Panc1 (cell line): ENCODE results near the gene OR51D1. TPM values are rescaled to one million over a fixed set of nuclear protein-coding genes. Genes with fewer than 3 reads are reported as not detected.
A peak's percentile ranks its signal among the peaks of the same experiment; 100 is the strongest.

Experiments used
- ATAC-seq: fragments of 200-7000 bp; cut with Tn5 transposase; 2 replicates; pipeline ENCODE4 v1.9.1; 2020; ENCODE audit warnings: mild to moderate bottlenecking, moderate library complexity
- BruUV-seq: library from RNA; stranded (reverse); fragments of 400-500 nt; replicated peaks from 2 replicates; lab custom pipeline; 2021; lab: Mats Ljungman, UMichigan
- CTCF ChIA-PET: fragments of 300-600 bp; sonication (Branson Sonifier 250); formaldehyde crosslinking; loops from one replicate; lab custom pipeline; 2022; ENCODE audit warnings: antibody characterized with exemption; lab: Charles Lee
- POLR2A ChIA-PET: fragments of 300-600 bp; sonication (Branson Sonifier 250); formaldehyde crosslinking; loops from one replicate; lab custom pipeline; 2022; ENCODE audit warnings: antibody characterized with exemption; lab: Charles Lee
- DNase-seq: peaks from one replicate; pipeline ENCODE4 v3.0.0-alpha.2; 2010; ENCODE audit warnings: low read depth, low spot score
- H3K27ac ChIP-seq: 2 replicates; pipeline ENCODE4 v1.5.1; 2011; ENCODE audit warnings: mild to moderate bottlenecking, low read length, inconsistent platforms
- H3K27me3 ChIP-seq: fragments of 200-500 bp; sonication (Bioruptor generic); 2 replicates; pipeline ENCODE4 v1.6.0; 2014; ENCODE audit warnings: low read length, inconsistent platforms; ENCODE audit not compliant: control insufficient read depth, insufficient read depth
- H3K36me3 ChIP-seq: fragments of 200-500 bp; sonication (Bioruptor generic); 2 replicates; pipeline ENCODE4 v1.5.1; 2014; ENCODE audit warnings: inconsistent platforms, mild to moderate bottlenecking, low read length, moderate library complexity; ENCODE audit not compliant: control insufficient read depth, insufficient read depth
- H3K4me1 ChIP-seq: 2 replicates; pipeline ENCODE4 v1.5.1; 2011; ENCODE audit warnings: inconsistent platforms, mild to moderate bottlenecking, low read length, moderate library complexity; ENCODE audit not compliant: control insufficient read depth, insufficient read depth
- H3K4me3 ChIP-seq, 2 experiments: 2 replicates each; pipeline ENCODE4 v1.5.1; 2011 to 2012; ENCODE audit warnings: low read depth in 2 of 2, low read length in 2 of 2, mild to moderate bottlenecking in 2 of 2, inconsistent platforms in 1 of 2, moderate library complexity in 1 of 2
- H3K9me3 ChIP-seq: fragments of 200-500 bp; sonication (Bioruptor generic); 2 replicates; pipeline ENCODE4 v1.5.1; 2014; ENCODE audit warnings: low read depth, mild to moderate bottlenecking, inconsistent platforms, low read length, moderate library complexity; ENCODE audit not compliant: control insufficient read depth, insufficient read depth
- POLR2AphosphoS5 ChIP-seq: IDR thresholded peaks from 2 replicates; pipeline ENCODE4 v1.6.1; 2012; ENCODE audit warnings: mild to moderate bottlenecking, low read depth, low read length, moderate library complexity
- SIN3A ChIP-seq: IDR thresholded peaks from 2 replicates; pipeline ENCODE4 v1.6.1; 2012; ENCODE audit warnings: low read depth, mild to moderate bottlenecking, low read length, moderate library complexity, borderline replicate concordance; ENCODE audit not compliant: insufficient read depth
- TCF7L2 ChIP-seq: IDR thresholded peaks from 2 replicates; pipeline ENCODE4 v1.6.1; 2011; ENCODE audit warnings: mild to moderate bottlenecking, low read depth, low read length, inconsistent platforms
- in situ Hi-C: cut with HindIII; loops from 2 replicates; pipeline ENCODE4 v1.10.0; 2016; ENCODE audit warnings: low sequenced_read_pairs, low pct_unique_long_range_greater_than_20kb
- intact Hi-C: fragments of 100-400 bp; cut with micrococcal nuclease; formaldehyde crosslinking; loops from one replicate; pipeline ENCODE4 v1.10.0; 2022; ENCODE audit not compliant: unreplicated experiment
- total RNA-seq: library from RNA; stranded (reverse); gene quantifications from one replicate; pipeline ENCODE4 v1.2.1, GENCODE V29; 2021; ENCODE audit not compliant: unreplicated experiment
- TF ChIP-seq, protein P1 (sequence below), 2 experiments: IDR thresholded peaks; 2 replicates each; pipeline ENCODE4 v1.6.1; 2011 to 2012; ENCODE audit warnings: low read depth in 2 of 2, control low read depth in 1 of 2, low read length in 1 of 2, mild to moderate bottlenecking in 1 of 2, moderate library complexity in 1 of 2; ENCODE audit not compliant: insufficient read depth in 1 of 2
- TF ChIP-seq, protein P2 (sequence below): fragments of 450-650 bp; IDR thresholded peaks from 2 replicates; pipeline ENCODE4 v1.5.1; 2017; ENCODE audit warnings: mild to moderate bottlenecking

The OR51D1 gene
- total RNA-seq, 1 experiment from 2014 or later = not detected

DNA sequence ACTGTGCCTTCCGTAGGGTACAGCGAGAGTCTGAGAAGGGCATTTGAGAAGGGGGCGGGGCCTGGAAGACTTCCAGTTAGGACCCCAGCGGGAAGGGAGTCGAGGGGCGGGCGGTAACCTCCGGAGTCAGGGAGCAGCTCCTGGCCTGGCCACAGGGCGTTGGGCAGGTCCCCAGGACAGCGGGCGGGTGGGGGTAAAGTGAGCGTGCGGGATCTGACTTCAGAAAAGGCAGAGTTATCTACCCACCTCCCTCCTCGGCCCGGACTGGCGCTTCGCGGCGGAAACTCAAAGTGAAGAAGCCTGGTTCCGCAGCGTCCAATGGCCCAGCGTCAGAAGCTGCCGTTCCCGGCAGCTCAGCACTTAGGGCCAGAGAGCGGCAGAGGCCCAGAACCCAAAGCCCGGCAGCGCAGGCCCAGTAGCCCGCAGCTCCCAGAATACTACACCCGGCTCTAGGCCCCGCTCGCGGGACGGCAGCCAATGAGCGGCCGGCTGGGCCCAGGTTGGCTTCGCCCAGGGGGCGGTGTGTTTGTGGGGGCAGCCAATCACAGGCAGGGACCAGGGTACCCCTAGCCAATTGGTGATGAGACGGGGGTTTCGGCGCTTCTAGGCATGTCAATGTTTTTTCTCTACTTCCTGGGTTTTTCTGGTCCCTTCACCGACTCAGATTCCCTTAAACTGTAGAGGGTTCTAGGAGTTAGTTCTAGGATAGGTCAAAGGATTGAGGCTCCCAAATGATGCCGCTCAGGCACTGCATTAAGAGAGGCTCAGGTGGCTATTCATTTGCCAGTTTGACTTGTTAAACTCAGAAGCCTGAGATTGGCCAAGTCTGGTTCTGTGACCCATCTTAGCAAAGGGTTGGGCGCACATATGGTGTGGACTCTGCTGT, 29.3 kb upstream of the OR51D1 start, which contains the start of gene TRIM68:
TRIM68 (minus strand) TSS at position 451 of the 886 bp plus-strand sequence. CDS start 2,727 bp downstream, outside the sequence.
- TF ChIP-seq, protein P1, sequence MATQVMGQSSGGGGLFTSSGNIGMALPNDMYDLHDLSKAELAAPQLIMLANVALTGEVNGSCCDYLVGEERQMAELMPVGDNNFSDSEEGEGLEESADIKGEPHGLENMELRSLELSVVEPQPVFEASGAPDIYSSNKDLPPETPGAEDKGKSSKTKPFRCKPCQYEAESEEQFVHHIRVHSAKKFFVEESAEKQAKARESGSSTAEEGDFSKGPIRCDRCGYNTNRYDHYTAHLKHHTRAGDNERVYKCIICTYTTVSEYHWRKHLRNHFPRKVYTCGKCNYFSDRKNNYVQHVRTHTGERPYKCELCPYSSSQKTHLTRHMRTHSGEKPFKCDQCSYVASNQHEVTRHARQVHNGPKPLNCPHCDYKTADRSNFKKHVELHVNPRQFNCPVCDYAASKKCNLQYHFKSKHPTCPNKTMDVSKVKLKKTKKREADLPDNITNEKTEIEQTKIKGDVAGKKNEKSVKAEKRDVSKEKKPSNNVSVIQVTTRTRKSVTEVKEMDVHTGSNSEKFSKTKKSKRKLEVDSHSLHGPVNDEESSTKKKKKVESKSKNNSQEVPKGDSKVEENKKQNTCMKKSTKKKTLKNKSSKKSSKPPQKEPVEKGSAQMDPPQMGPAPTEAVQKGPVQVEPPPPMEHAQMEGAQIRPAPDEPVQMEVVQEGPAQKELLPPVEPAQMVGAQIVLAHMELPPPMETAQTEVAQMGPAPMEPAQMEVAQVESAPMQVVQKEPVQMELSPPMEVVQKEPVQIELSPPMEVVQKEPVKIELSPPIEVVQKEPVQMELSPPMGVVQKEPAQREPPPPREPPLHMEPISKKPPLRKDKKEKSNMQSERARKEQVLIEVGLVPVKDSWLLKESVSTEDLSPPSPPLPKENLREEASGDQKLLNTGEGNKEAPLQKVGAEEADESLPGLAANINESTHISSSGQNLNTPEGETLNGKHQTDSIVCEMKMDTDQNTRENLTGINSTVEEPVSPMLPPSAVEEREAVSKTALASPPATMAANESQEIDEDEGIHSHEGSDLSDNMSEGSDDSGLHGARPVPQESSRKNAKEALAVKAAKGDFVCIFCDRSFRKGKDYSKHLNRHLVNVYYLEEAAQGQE (IDR thresholded peaks at IDR 0.05; ENCODE audit: insufficient read depth in 1 of 2, low read depth in 2 of 2, low read length in 1 of 2) = no peak
- TF ChIP-seq, protein P2, sequence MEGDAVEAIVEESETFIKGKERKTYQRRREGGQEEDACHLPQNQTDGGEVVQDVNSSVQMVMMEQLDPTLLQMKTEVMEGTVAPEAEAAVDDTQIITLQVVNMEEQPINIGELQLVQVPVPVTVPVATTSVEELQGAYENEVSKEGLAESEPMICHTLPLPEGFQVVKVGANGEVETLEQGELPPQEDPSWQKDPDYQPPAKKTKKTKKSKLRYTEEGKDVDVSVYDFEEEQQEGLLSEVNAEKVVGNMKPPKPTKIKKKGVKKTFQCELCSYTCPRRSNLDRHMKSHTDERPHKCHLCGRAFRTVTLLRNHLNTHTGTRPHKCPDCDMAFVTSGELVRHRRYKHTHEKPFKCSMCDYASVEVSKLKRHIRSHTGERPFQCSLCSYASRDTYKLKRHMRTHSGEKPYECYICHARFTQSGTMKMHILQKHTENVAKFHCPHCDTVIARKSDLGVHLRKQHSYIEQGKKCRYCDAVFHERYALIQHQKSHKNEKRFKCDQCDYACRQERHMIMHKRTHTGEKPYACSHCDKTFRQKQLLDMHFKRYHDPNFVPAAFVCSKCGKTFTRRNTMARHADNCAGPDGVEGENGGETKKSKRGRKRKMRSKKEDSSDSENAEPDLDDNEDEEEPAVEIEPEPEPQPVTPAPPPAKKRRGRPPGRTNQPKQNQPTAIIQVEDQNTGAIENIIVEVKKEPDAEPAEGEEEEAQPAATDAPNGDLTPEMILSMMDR = no peak
- peak; percentile 95 for TF ChIP-seq POLR2AphosphoS5
- peak; percentile 73 for TF ChIP-seq SIN3A
- peak; percentile 51 for TF ChIP-seq TCF7L2
- ChIA-PET POLR2A (interaction anchor here (0.6 kb wide), 1 partner anchor 760 kb away, joined by 21 read pairs; no protein-coding TSS in a partner anchor), CTCF (interaction anchor here (0.5 to 1.0 kb wide), 5 partner anchors 12 to 1755 kb away, joined by 3 to 5 read pairs (median 3); partner anchors contain the start of gene OR51D1)
- in situ Hi-C loops = no loop called here
- DNase-seq (peak; percentile 85), ATAC-seq (peak; percentile 100)
- Histone ChIP-seq H3K36me3 (no peaks in the 10 kb centered on the region), H3K4me3 (peak within 1 kb of the TSS; percentile 67 to 79), H3K27ac (peak within 1 kb of the TSS; percentile 80), H3K27me3 (no peaks in the 10 kb centered on the region; the same call in 1 of the 2 replicates), H3K9me3 (no peaks in the 10 kb centered on the region), H3K4me1 (peaks cover 10% of the 10 kb centered on the region; the same call in 1 of the 2 replicates)
- intact Hi-C loops = loop anchor here (10.0 kb wide), 1 partner anchor 423 kb away; no protein-coding TSS in a partner anchor
- BruUV-seq = no TSS peak

DNA sequence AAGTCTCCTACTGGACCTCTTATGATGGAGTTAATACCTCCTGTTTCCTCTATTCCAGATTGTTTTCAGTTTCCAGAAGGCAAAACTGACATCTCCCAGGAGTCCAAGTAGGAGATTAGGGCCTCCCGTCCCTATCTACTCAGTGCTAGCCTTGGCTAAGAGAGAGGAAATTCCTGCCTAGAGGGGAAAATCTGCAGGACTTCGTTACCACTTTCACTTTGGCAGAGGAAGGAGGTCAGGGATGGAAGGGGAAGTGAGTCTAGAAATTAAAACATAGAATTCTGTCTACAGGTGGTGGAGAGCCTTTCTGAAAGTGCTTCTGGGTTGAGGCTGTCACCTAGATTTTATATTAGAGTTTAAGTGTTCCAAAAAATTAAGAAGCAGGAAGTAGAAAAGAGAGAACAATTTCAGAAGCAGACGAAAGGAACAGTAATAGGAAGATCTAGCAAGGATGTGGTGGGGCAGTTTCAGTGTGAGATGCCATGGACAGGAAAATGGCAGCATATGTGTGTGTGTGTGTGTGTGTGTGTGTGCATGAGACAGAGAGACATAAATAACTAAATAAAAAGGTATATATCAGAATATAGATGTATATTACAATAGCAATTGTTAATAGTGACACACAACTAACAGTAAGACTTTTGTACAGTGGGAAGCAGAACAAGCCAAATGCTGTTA, 26.9 kb upstream of the OR51D1 start:
- intact Hi-C loops = no loop called here
- ChIA-PET CTCF (no interaction called here), POLR2A (no interaction called here)
- no peaks in the 10 kb centered on the region for H3K36me3 ChIP-seq
- H3K27me3 ChIP-seq = peaks cover 13% of the 10 kb centered on the region; the same call in 1 of the 2 replicates
- H3K4me3 ChIP-seq = peak overlapping the region in 1 of 2 experiments; percentile 34; a peak in 2 of 4 replicates
- DNase-seq = no peak
- BruUV-seq = no TSS peak
- H3K4me1 ChIP-seq = peaks cover 10% of the 10 kb centered on the region; the same call in 1 of the 2 replicates
- in situ Hi-C loops = no loop called here
- H3K9me3 ChIP-seq = no peaks in the 10 kb centered on the region
- no peak for TF ChIP-seq TCF7L2
- no peak for TF ChIP-seq SIN3A
- TF ChIP-seq, protein P1 (IDR thresholded peaks at IDR 0.05; ENCODE audit: insufficient read depth in 1 of 2, low read depth in 2 of 2, low read length in 1 of 2) = no peak
- no peak for TF ChIP-seq POLR2AphosphoS5
- TF ChIP-seq, protein P2 = no peak
- no peak for ATAC-seq
- H3K27ac ChIP-seq = no peak overlapping the region
